ENCODE measurements around the gene RHBDL2. TPM values are rescaled to one million over a fixed set of nuclear protein-coding genes. Genes with fewer than 3 reads are reported as not detected.

The RHBDL2 gene
- total and polyA plus RNA-seq, 2 experiments from 2014 or later, result 0.90 to 1.2 TPM

DNA sequence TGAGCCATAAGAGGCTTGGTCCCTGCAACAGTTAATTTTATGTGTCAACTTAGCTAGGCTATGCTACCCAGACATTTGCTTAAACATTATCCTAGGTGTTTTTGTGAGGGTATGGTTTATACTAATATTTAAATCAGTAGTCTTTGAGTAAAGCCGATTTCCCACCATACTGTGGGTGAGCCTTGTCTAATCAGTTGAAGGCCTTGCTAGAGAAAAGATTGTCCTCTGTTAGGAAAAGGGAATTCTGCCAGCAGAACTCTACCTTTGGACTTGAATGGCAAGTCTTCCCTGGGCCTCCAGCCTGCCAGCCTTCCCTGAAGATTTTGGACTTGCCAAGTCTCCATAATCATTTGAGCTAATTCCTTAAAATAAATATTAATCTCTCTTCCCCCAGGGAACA, 23.9 kb downstream of the RHBDL2 start (continued):
- TF ChIP-seq, protein P1, sequence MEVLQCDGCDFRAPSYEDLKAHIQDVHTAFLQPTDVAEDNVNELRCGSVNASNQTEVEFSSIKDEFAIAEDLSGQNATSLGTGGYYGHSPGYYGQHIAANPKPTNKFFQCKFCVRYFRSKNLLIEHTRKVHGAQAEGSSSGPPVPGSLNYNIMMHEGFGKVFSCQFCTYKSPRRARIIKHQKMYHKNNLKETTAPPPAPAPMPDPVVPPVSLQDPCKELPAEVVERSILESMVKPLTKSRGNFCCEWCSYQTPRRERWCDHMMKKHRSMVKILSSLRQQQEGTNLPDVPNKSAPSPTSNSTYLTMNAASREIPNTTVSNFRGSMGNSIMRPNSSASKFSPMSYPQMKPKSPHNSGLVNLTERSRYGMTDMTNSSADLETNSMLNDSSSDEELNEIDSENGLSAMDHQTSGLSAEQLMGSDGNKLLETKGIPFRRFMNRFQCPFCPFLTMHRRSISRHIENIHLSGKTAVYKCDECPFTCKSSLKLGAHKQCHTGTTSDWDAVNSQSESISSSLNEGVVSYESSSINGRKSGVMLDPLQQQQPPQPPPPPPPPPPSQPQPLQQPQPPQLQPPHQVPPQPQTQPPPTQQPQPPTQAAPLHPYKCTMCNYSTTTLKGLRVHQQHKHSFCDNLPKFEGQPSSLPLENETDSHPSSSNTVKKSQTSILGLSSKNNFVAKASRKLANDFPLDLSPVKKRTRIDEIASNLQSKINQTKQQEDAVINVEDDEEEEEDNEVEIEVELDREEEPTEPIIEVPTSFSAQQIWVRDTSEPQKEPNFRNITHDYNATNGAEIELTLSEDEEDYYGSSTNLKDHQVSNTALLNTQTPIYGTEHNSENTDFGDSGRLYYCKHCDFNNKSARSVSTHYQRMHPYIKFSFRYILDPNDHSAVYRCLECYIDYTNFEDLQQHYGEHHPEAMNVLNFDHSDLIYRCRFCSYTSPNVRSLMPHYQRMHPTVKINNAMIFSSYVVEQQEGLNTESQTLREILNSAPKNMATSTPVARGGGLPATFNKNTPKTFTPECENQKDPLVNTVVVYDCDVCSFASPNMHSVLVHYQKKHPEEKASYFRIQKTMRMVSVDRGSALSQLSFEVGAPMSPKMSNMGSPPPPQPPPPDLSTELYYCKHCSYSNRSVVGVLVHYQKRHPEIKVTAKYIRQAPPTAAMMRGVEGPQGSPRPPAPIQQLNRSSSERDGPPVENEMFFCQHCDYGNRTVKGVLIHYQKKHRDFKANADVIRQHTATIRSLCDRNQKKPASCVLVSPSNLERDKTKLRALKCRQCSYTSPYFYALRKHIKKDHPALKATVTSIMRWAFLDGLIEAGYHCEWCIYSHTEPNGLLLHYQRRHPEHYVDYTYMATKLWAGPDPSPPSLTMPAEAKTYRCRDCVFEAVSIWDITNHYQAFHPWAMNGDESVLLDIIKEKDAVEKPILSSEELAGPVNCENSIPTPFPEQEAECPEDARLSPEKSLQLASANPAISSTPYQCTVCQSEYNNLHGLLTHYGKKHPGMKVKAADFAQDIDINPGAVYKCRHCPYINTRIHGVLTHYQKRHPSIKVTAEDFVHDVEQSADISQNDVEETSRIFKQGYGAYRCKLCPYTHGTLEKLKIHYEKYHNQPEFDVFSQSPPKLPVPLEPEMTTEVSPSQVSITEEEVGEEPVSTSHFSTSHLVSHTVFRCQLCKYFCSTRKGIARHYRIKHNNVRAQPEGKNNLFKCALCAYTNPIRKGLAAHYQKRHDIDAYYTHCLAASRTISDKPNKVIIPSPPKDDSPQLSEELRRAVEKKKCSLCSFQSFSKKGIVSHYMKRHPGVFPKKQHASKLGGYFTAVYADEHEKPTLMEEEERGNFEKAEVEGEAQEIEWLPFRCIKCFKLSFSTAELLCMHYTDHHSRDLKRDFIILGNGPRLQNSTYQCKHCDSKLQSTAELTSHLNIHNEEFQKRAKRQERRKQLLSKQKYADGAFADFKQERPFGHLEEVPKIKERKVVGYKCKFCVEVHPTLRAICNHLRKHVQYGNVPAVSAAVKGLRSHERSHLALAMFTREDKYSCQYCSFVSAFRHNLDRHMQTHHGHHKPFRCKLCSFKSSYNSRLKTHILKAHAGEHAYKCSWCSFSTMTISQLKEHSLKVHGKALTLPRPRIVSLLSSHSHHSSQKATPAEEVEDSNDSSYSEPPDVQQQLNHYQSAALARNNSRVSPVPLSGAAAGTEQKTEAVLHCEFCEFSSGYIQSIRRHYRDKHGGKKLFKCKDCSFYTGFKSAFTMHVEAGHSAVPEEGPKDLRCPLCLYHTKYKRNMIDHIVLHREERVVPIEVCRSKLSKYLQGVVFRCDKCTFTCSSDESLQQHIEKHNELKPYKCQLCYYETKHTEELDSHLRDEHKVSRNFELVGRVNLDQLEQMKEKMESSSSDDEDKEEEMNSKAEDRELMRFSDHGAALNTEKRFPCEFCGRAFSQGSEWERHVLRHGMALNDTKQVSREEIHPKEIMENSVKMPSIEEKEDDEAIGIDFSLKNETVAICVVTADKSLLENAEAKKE (CRISPR knock-in tag; IDR thresholded peaks at IDR 0.05), result no peak

DNA sequence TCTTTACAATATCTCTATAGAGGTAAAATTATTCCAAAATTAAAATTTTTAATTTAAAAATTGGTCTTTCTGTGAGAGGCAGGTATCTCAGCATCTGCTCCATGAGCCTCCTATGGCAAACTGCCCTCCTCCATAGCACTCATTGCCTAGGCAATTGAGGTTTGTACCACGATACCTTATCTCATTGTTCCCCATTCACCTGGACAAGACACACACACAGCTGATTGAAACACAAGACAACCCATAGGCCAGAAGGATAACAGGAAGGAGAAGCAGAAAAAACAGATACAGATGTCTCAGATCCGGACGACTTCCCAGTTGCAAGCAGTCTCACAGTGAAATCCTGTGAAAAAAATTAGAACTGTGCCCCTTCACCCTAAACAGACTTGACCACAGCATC, 24.3 kb downstream of the RHBDL2 start:
- H3F3A ChIP-seq (replicated peaks; ENCODE audit: low read depth), result no peaks in the 10 kb centered on the region
- H3K4me3 ChIP-seq, result no peak overlapping the region
- no peak for DNase-seq (ENCODE audit: low spot score)
- no peaks in the 10 kb centered on the region for H4K20me1 ChIP-seq (replicated peaks; ENCODE audit: insufficient read depth)
- no peak overlapping the region for H3K27ac ChIP-seq (ENCODE audit: low read depth)
- no peaks in the 10 kb centered on the region for H3K4me1 ChIP-seq (ENCODE audit: insufficient read depth)
- no peak overlapping the region for H3K27ac Mint-ChIP-seq
- no peaks in the 10 kb centered on the region for H3K9me3 Mint-ChIP-seq
- H3K27me3 Mint-ChIP-seq (ENCODE audit: insufficient read depth, low read depth, poor library complexity), result no peaks in the 10 kb centered on the region
- H3K27me3 ChIP-seq (ENCODE audit: insufficient read depth), result no peaks in the 10 kb centered on the region
- ATAC-seq, result no peak
- H3K9me2 ChIP-seq (ENCODE audit: insufficient read depth), result no peaks in the 10 kb centered on the region
- no peaks in the 10 kb centered on the region for H3K36me3 Mint-ChIP-seq (ENCODE audit: low read depth)
- no peaks in the 10 kb centered on the region for H3K36me3 ChIP-seq (ENCODE audit: insufficient read depth)
- H3K4me3 Mint-ChIP-seq, result no peak overlapping the region
- H2AFZ ChIP-seq, result no peak overlapping the region
- H3K4me1 Mint-ChIP-seq, result peaks cover 5% of the 10 kb centered on the region; the same call in 2 of the 3 replicates
- no peak overlapping the region for H3K4me2 ChIP-seq
- no peaks in the 10 kb centered on the region for H3K79me2 ChIP-seq (replicated peaks; ENCODE audit: insufficient read depth)
- TF ChIP-seq EZH2 (IDR thresholded peaks at IDR 0.05; ENCODE audit: low read depth, unreplicated experiment) (no peak), CREB1 (CRISPR knock-in tag; IDR thresholded peaks at IDR 0.05; ENCODE audit: low read depth) (no peak), JUNB (IDR thresholded peaks at IDR 0.05; ENCODE audit: unreplicated experiment) (no peak), ZNF331 (CRISPR knock-in tag; IDR thresholded peaks at IDR 0.05; ENCODE audit: low read depth) (no peak)
- TF ChIP-seq, protein P1 (CRISPR knock-in tag; IDR thresholded peaks at IDR 0.05), result no peak
- TF ChIP-seq, protein P2, sequence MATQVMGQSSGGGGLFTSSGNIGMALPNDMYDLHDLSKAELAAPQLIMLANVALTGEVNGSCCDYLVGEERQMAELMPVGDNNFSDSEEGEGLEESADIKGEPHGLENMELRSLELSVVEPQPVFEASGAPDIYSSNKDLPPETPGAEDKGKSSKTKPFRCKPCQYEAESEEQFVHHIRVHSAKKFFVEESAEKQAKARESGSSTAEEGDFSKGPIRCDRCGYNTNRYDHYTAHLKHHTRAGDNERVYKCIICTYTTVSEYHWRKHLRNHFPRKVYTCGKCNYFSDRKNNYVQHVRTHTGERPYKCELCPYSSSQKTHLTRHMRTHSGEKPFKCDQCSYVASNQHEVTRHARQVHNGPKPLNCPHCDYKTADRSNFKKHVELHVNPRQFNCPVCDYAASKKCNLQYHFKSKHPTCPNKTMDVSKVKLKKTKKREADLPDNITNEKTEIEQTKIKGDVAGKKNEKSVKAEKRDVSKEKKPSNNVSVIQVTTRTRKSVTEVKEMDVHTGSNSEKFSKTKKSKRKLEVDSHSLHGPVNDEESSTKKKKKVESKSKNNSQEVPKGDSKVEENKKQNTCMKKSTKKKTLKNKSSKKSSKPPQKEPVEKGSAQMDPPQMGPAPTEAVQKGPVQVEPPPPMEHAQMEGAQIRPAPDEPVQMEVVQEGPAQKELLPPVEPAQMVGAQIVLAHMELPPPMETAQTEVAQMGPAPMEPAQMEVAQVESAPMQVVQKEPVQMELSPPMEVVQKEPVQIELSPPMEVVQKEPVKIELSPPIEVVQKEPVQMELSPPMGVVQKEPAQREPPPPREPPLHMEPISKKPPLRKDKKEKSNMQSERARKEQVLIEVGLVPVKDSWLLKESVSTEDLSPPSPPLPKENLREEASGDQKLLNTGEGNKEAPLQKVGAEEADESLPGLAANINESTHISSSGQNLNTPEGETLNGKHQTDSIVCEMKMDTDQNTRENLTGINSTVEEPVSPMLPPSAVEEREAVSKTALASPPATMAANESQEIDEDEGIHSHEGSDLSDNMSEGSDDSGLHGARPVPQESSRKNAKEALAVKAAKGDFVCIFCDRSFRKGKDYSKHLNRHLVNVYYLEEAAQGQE (IDR thresholded peaks at IDR 0.05; ENCODE audit: unreplicated experiment), result no peak
